ENCODE data around the gene MACROD2. TPM values are rescaled to one million over a fixed set of nuclear protein-coding genes. Genes with fewer than 3 reads are reported as not detected.

The MACROD2 gene
- total RNA-seq, 1 donor from 2014 or later: 6.7 TPM

- no peak for TF ChIP-seq CTCF (conservative IDR thresholded peaks at IDR 0.05)
- H3K27me3 Mint-ChIP-seq: no peaks in the 10 kb centered on the region
- peaks cover 5% of the 10 kb centered on the region for H3K9me3 Mint-ChIP-seq
- no peak for DNase-seq (ENCODE audit: extremely low spot score, unreplicated experiment)
- no peak overlapping the region for H3K27ac Mint-ChIP-seq
- peaks cover 3% of the 10 kb centered on the region for H3K4me1 Mint-ChIP-seq (ENCODE audit: unreplicated experiment)
- no peak overlapping the region for H3K4me3 Mint-ChIP-seq
- H3K36me3 Mint-ChIP-seq: no peaks in the 10 kb centered on the region
Measured at GRCh38 chr20:15022921-15023320, 1027.6 kb downstream of the MACROD2 start.

GRCh38 chr20:15026759-15027158 lies 1031.4 kb downstream of the MACROD2 start:
- Mint-ChIP-seq H3K27me3 (no peaks in the 10 kb centered on the region), H3K36me3 (no peaks in the 10 kb centered on the region), H3K27ac (no peak overlapping the region), H3K4me3 (no peak overlapping the region), H3K9me3 (peaks cover 5% of the 10 kb centered on the region), H3K4me1 (ENCODE audit: unreplicated experiment) (peaks cover 3% of the 10 kb centered on the region)
- TF ChIP-seq CTCF (conservative IDR thresholded peaks at IDR 0.05): no peak
- DNase-seq (ENCODE audit: extremely low spot score, unreplicated experiment): no peak

DNA sequence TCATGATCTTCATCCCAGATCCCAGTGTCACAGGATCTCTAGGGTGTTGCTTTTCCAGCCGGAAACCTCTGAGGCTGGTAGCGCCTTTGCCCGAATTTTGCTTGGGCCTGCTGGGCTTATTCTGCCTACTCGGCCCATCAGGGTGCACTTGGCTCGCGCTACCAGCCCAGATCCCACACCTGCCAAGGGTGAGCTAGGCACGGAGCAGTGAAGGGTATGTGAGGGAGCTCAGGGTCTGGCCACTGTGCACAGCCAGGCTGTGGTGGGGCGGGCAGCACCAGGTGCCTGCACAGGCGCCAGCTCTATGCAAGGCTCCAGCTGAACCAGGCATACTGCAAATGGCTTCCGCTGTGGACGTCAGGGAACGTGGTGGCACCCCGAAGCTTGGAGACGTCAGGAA lies 1035.5 kb downstream of the MACROD2 start:
- H3K36me3 Mint-ChIP-seq: no peaks in the 10 kb centered on the region
- DNase-seq (ENCODE audit: extremely low spot score, unreplicated experiment): no peak
- H3K27ac Mint-ChIP-seq: no peak overlapping the region
- no peak for TF ChIP-seq CTCF (conservative IDR thresholded peaks at IDR 0.05)
- H3K27me3 Mint-ChIP-seq: no peaks in the 10 kb centered on the region
- H3K4me3 Mint-ChIP-seq: no peak overlapping the region
- H3K4me1 Mint-ChIP-seq (ENCODE audit: unreplicated experiment): peaks cover 21% of the 10 kb centered on the region
- H3K9me3 Mint-ChIP-seq: no peaks in the 10 kb centered on the region

DNA sequence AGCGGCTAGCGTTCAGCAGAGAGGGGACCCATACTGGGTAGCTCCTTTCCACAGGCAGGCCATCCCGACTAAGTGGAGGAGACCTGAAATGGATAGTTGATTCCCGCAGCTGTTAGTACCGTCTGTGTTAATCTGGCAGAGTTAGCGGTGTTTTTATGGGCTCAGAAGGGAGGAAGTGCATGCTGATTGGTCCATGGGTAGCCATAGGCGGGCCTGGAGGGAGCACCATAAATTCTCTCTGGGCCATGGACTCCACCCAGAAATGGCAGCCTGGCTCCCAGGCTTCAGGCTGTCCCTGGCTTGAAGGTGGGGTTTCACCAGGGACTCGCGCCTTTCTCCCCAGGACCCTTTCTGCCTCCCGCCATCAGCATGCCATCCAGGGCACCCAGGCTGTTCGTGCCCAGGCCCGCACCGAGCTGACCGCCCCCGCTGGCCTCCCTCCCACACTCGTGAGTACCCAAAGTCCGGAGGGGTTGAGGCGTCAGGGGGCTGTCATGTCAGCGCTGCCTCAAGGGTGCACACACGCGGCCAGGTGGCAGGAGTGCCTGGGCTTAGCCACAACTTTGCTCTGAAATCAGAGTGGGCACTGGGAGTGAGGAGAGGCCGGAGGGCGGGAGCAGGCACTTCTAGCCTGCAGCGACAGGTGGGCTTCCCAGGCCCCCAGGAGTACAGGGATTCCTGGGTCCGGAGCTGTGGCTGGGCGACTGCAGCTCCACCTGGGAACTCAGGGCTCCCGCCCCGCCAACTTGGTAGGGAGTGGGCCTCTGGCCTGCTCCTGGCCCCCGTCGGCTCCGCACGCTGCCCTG lies 1036.4 kb downstream of the MACROD2 start:
- no peak for TF ChIP-seq CTCF (conservative IDR thresholded peaks at IDR 0.05)
- Mint-ChIP-seq H3K9me3 (peaks cover 4% of the 10 kb centered on the region), H3K4me1 (ENCODE audit: unreplicated experiment) (peaks cover 21% of the 10 kb centered on the region), H3K27me3 (no peaks in the 10 kb centered on the region), H3K4me3 (no peak overlapping the region), H3K27ac (no peak overlapping the region), H3K36me3 (no peaks in the 10 kb centered on the region)
- no peak for DNase-seq (ENCODE audit: extremely low spot score, unreplicated experiment)

GRCh38 chr20:15032352-15032622 lies 1037.0 kb downstream of the MACROD2 start:
- no peak for DNase-seq (ENCODE audit: extremely low spot score, unreplicated experiment)
- no peak for TF ChIP-seq CTCF (conservative IDR thresholded peaks at IDR 0.05)
- H3K9me3 Mint-ChIP-seq: peaks cover 4% of the 10 kb centered on the region
- peaks cover 18% of the 10 kb centered on the region for H3K4me1 Mint-ChIP-seq (ENCODE audit: unreplicated experiment)
- no peak overlapping the region for H3K27ac Mint-ChIP-seq
- H3K4me3 Mint-ChIP-seq: no peak overlapping the region
- no peaks in the 10 kb centered on the region for H3K27me3 Mint-ChIP-seq
- no peaks in the 10 kb centered on the region for H3K36me3 Mint-ChIP-seq
